H1 (cell line): ENCODE data around the gene GTPBP1. TPM values are rescaled to one million over a fixed set of nuclear protein-coding genes. Genes with fewer than 3 reads are reported as not detected.

ENCODE experiments used
- CTCF ChIA-PET: fragments of 300-600 bp; sonication (Branson Sonifier 250); formaldehyde crosslinking; loops from one replicate; lab custom pipeline; 2021; ENCODE audit not compliant: partially characterized antibody; lab: Charles Lee
- POLR2A ChIA-PET: fragments of 300-600 bp; sonication (Branson Sonifier 250); formaldehyde crosslinking; loops from one replicate; lab custom pipeline; 2021; ENCODE audit warnings: inconsistent platforms; ENCODE audit not compliant: partially characterized antibody; lab: Charles Lee
- DNase-seq, 2 experiments: peaks; one replicate each; pipeline versions ENCODE4 v3.0.0 to v3.0.0-alpha.2; 2010 to 2022; ENCODE audit warnings: low spot score in 2 of 2, low read depth in 1 of 2, mixed read lengths in 1 of 2
- FAIRE-seq: peaks from 2 replicates; lab custom pipeline; 2011; peaks lifted over from hg19 to GRCh38; lab: Jason Lieb, UNC
- H2AFZ ChIP-seq: 2 replicates; pipeline ENCODE4 v1.8.1; 2012; ENCODE audit warnings: low read length, inconsistent platforms
- H2AK5ac ChIP-seq: 2 replicates; pipeline ENCODE4 v1.6.1; 2013; ENCODE audit warnings: low read depth, low read length
- H2BK120ac ChIP-seq: replicated peaks from 2 replicates; pipeline ENCODE3; 2013; ENCODE audit warnings: low read depth, low read length, inconsistent platforms
- H2BK12ac ChIP-seq: 2 replicates; pipeline ENCODE4 v1.6.1; 2013; ENCODE audit warnings: low read depth, low read length
- H2BK15ac ChIP-seq: 2 replicates; pipeline ENCODE4 v1.6.1; 2013; ENCODE audit warnings: low read length
- H2BK20ac ChIP-seq: 2 replicates; pipeline ENCODE4 v1.6.1; 2013; ENCODE audit warnings: low read length
- H2BK5ac ChIP-seq: 2 replicates; pipeline ENCODE4 v1.6.1; 2013; ENCODE audit warnings: low read depth, low read length
- H3K14ac ChIP-seq: 2 replicates; pipeline ENCODE4 v1.6.1; 2013; ENCODE audit warnings: inconsistent platforms; ENCODE audit not compliant: insufficient read length
- H3K18ac ChIP-seq: 2 replicates; pipeline ENCODE4 v1.6.1; 2013; ENCODE audit warnings: low read length; ENCODE audit errors: extremely low read depth
- H3K23ac ChIP-seq: 2 replicates; pipeline ENCODE4 v1.6.1; 2013; ENCODE audit warnings: inconsistent platforms; ENCODE audit not compliant: insufficient read length
- H3K23me2 ChIP-seq: 2 replicates; pipeline ENCODE4 v1.6.1; 2013; ENCODE audit warnings: low read depth, low read length
- H3K27ac ChIP-seq: 2 replicates; pipeline ENCODE4 v1.6.1; 2011; ENCODE audit warnings: low read depth, low read length, inconsistent platforms
- H3K27me3 ChIP-seq, 4 experiments: replicated peaks in 1 of 4; 1 replicate in 1 of 4; 2 replicates in 3 of 4; pipeline versions ENCODE4 v1.6.1 to v1.8.1; 2011 to 2013; ENCODE audit warnings: low read length in 3 of 4, mild to moderate bottlenecking in 3 of 4, inconsistent platforms in 2 of 4, mixed read lengths in 2 of 4, moderate library complexity in 1 of 4; ENCODE audit not compliant: control insufficient read depth in 3 of 4, insufficient read depth in 3 of 4; ENCODE audit errors: extremely low read depth in 1 of 4
- H3K36me3 ChIP-seq, 4 experiments: 2 replicates each; pipeline versions ENCODE4 v1.6.1 to v1.8.1; 2011 to 2013; ENCODE audit warnings: mild to moderate bottlenecking in 4 of 4, low read length in 3 of 4, moderate library complexity in 2 of 4, control low read depth in 1 of 4, inconsistent platforms in 1 of 4; ENCODE audit not compliant: insufficient read depth in 4 of 4, control insufficient read depth in 2 of 4
- H3K4ac ChIP-seq: replicated peaks from 2 replicates; pipeline ENCODE3; 2013; ENCODE audit warnings: low read length, low read depth, mixed read lengths, inconsistent platforms; ENCODE audit not compliant: insufficient read length
- H3K4me1 ChIP-seq, 4 experiments: replicated peaks in 1 of 4; 1 replicate in 1 of 4; 2 replicates in 3 of 4; pipeline versions ENCODE4 v1.6.1 to v1.8.1; 2011 to 2013; ENCODE audit warnings: low read length in 3 of 4, inconsistent platforms in 2 of 4, mixed read lengths in 1 of 4; ENCODE audit not compliant: insufficient read depth in 4 of 4, control insufficient read depth in 3 of 4
- H3K4me2 ChIP-seq, 2 experiments: 2 replicates each; pipeline versions ENCODE4 v1.6.1 to v1.8.1; 2011 to 2013; ENCODE audit warnings: low read depth in 2 of 2, low read length in 2 of 2, control low read depth in 1 of 2, inconsistent platforms in 1 of 2, mild to moderate bottlenecking in 1 of 2; ENCODE audit not compliant: insufficient read depth in 1 of 2
- H3K4me3 ChIP-seq, 4 experiments: fragments of 200-600, 300-600 bp in 1 of 4; sonication (generic), shearing (Covaris generic), sonication (Bioruptor Twin) in 1 of 4; 2 replicates each; pipeline versions ENCODE4 v1.5.1 to v1.8.1; 2011 to 2016; ENCODE audit warnings: low read length in 4 of 4, low read depth in 3 of 4, control low read depth in 2 of 4, inconsistent platforms in 2 of 4, mild to moderate bottlenecking in 2 of 4, mixed read lengths in 1 of 4, moderate library complexity in 1 of 4; ENCODE audit not compliant: insufficient read depth in 2 of 4; ENCODE audit errors: extremely low read depth in 1 of 4
- H3K56ac ChIP-seq: replicated peaks from 2 replicates; pipeline ENCODE3; 2013; ENCODE audit warnings: low read depth, mild to moderate bottlenecking, mixed read lengths, low read length, inconsistent platforms; ENCODE audit not compliant: insufficient read length
- H3K79me1 ChIP-seq: 2 replicates; pipeline ENCODE4 v1.6.1; 2013; ENCODE audit warnings: low read depth, low read length, control low read depth
- H3K79me2 ChIP-seq, 2 experiments: 2 replicates each; pipeline versions ENCODE4 v1.6.1 to v1.8.1; 2012 to 2013; ENCODE audit warnings: low read length in 2 of 2, mild to moderate bottlenecking in 2 of 2, inconsistent platforms in 1 of 2; ENCODE audit not compliant: insufficient read depth in 2 of 2, control insufficient read depth in 1 of 2
- H3K9ac ChIP-seq, 4 experiments: replicated peaks in 1 of 4; 1 replicate in 1 of 4; 2 replicates in 3 of 4; pipeline versions ENCODE4 v1.6.1 to v1.8.1; 2011 to 2013; ENCODE audit warnings: low read depth in 3 of 4, low read length in 3 of 4, control low read depth in 2 of 4, mild to moderate bottlenecking in 2 of 4, moderate library complexity in 2 of 4, inconsistent platforms in 1 of 4; ENCODE audit errors: extremely low read depth in 1 of 4
- H3K9me3 ChIP-seq, 2 experiments: 2 replicates each; pipeline versions ENCODE4 v1.6.1 to v1.8.1; 2012 to 2013; ENCODE audit warnings: mild to moderate bottlenecking in 2 of 2, moderate library complexity in 2 of 2, control low read depth in 1 of 2, inconsistent platforms in 1 of 2, low read depth in 1 of 2, low read length in 1 of 2, mixed read lengths in 1 of 2; ENCODE audit not compliant: insufficient read depth in 2 of 2
- H4K20me1 ChIP-seq, 2 experiments: replicated peaks in 1 of 2; 2 replicates each; pipeline versions ENCODE3 to v1.8.1; 2011 to 2013; ENCODE audit warnings: inconsistent platforms in 2 of 2, low read length in 2 of 2, mild to moderate bottlenecking in 1 of 2; ENCODE audit not compliant: insufficient read depth in 2 of 2, control insufficient read depth in 1 of 2
- H4K5ac ChIP-seq: 2 replicates; pipeline ENCODE4 v1.6.1; 2013; ENCODE audit warnings: low read length, low read depth, mixed read lengths, inconsistent platforms; ENCODE audit not compliant: insufficient read length
- H4K8ac ChIP-seq: 2 replicates; pipeline ENCODE4 v1.8.0; 2013; ENCODE audit warnings: mild to moderate bottlenecking, moderate library complexity, low read length, inconsistent platforms; ENCODE audit not compliant: insufficient read depth; ENCODE audit errors: extremely low read depth
- H4K91ac ChIP-seq: replicated peaks from 2 replicates; pipeline ENCODE3; 2013; ENCODE audit warnings: low read length, mixed read lengths, inconsistent platforms; ENCODE audit not compliant: insufficient read length
- HDAC6 ChIP-seq: IDR thresholded peaks from one replicate; pipeline ENCODE4 v1.7.1; 2012; ENCODE audit warnings: low read depth, mild to moderate bottlenecking, inconsistent platforms, low read length, moderate library complexity
- JUN ChIP-seq: IDR thresholded peaks from 2 replicates; pipeline ENCODE4 v1.6.1; 2011; ENCODE audit warnings: low read depth, mild to moderate bottlenecking, improper control_type of control experiment, low read length
- RAD21 ChIP-seq, 2 experiments: IDR thresholded peaks in 1 of 2; conservative IDR thresholded peaks in 1 of 2; 2 replicates each; pipeline ENCODE4 v1.6.1; 2011; ENCODE audit warnings: low read depth in 2 of 2, low read length in 2 of 2, improper control_type of control experiment in 1 of 2, inconsistent platforms in 1 of 2, mild to moderate bottlenecking in 1 of 2, moderate library complexity in 1 of 2
- SIN3A ChIP-seq, 2 experiments: IDR thresholded peaks in 1 of 2; conservative IDR thresholded peaks in 1 of 2; 2 replicates each; pipeline ENCODE4 v1.6.1; 2011 to 2012; ENCODE audit warnings: low read length in 2 of 2, improper control_type of control experiment in 1 of 2, low read depth in 1 of 2, mild to moderate bottlenecking in 1 of 2
- TBP ChIP-seq: IDR thresholded peaks from 2 replicates; pipeline ENCODE4 v1.6.1; 2011; ENCODE audit warnings: low read depth, low read length, improper control_type of control experiment
- WGBS, 2 experiments: shearing (Covaris generic) in 1 of 2; methylation state at CpG; one replicate each; pipeline versions ENCODE4 v1.1.6 to v1.1.7; 2013 to 2015; ENCODE audit warnings: low lambda C conversion rate in 2 of 2, mixed read lengths in 2 of 2, inconsistent platforms in 1 of 2, low coverage in 1 of 2, missing lambda C conversion rate in 1 of 2; ENCODE audit not compliant: insufficient replicate concordance in 2 of 2, insufficient coverage in 1 of 2, insufficient read length in 1 of 2; ENCODE audit errors: extremely low coverage in 1 of 2, missing lambda C conversion rate in 1 of 2; 5-methylcytosine and 5-hydroxymethylcytosine counted together
- polyA plus RNA-seq, 7 experiments: library from polyadenylated mRNA; depleted of rRNA in 3 of 7; stranded (reverse) in 5 of 7; unstranded in 2 of 7; fragments of >200 nt in 5 of 7; fragments of 200-250 nt in 2 of 7; gene quantifications; 1 replicate in 5 of 7; 2 replicates in 1 of 7; 4 replicates in 1 of 7; pipeline versions ENCODE4 v1.2.1 to v1.2.3, GENCODE V29; 2011 to 2013; ENCODE audit warnings: missing spikeins in 2 of 7, mixed read lengths in 2 of 7
- total RNA-seq: library from RNA; stranded (reverse); fragmentation: NEBNext Ultra II Directional; extraction: Animal tissue kit (Norgen Biotek cat#: 25700); gene quantifications from 2 replicates; pipeline ENCODE4 v1.2.1, GENCODE V29; 2021
- TF ChIP-seq, protein P1 (sequence below), 3 experiments: IDR thresholded peaks; 1 replicate in 2 of 3; 2 replicates in 1 of 3; pipeline versions ENCODE4 v1.5.1 to v1.6.1; 2011; ENCODE audit warnings: low read length in 3 of 3, mild to moderate bottlenecking in 3 of 3, inconsistent platforms in 2 of 3, low read depth in 1 of 3, moderate library complexity in 1 of 3; ENCODE audit not compliant: insufficient read depth in 1 of 3; ENCODE audit errors: control extremely low read depth in 1 of 3

Gene GTPBP1
- total and polyA plus RNA-seq, 2 of the 8 experiments (the other 6 are each of a cell fraction or from before 2014, with no cell fraction given), result 53.1 to 91.8 TPM

DNA sequence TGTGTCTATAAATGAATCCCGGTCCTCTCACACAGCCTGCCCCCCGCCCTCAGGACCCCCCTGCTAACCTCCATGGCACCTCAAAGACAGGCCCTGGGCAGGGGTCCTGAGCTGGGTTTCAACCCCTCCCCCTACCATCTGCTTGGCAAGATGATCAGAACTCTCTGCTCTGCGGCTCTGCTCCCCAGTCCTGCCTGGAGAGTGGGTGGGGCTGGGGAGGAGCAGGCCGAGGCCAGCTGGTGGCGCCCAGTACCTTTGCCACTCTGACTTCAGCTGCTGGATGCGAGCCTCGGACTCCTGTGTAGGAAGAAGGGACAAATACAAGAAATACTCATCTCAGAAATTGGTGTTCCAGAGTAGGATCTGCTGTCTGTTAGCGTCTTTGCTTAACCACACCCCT lies 35.0 kb downstream of the GTPBP1 start:
- Histone ChIP-seq H4K91ac (no peak overlapping the region), H3K23me2 (no peaks in the 10 kb centered on the region), H3K4me3 (no peak overlapping the region), H3K56ac (no peak overlapping the region), H3K14ac (no peak overlapping the region), H2BK120ac (no peak overlapping the region), H3K23ac (no peak overlapping the region), H2BK20ac (no peak overlapping the region), H3K27me3 (no peaks in the 10 kb centered on the region), H3K36me3 (peaks cover 0 to 12% (median 8%) of the 10 kb centered on the region in 4 experiments; a peak in 2 of 8 replicates), H2AK5ac (no peak overlapping the region), H3K4me2 (no peak overlapping the region), H4K20me1 (peaks cover 0 to 7% of the 10 kb centered on the region in 2 experiments), H2BK12ac (no peak overlapping the region), H4K8ac (no peak overlapping the region), H2BK15ac (no peak overlapping the region), H3K27ac (no peak overlapping the region), H3K79me1 (no peaks in the 10 kb centered on the region), H3K9me3 (no peaks in the 10 kb centered on the region), H3K4me1 (no peaks in the 10 kb centered on the region), H2AFZ (no peak overlapping the region), H3K79me2 (no peaks in the 10 kb centered on the region), H4K5ac (no peak overlapping the region), H2BK5ac (no peak overlapping the region), H3K4ac (no peak overlapping the region), H3K18ac (no peak overlapping the region), H3K9ac (no peak overlapping the region)
- ChIA-PET POLR2A (interaction anchor here (1.6 to 13.2 kb wide), 5 partner anchors 8 to 20 kb away, joined by 5 to 112 read pairs (median 12); partner anchors contain the start of gene SUN2), CTCF (interaction anchor here (4.3 to 11.1 kb wide), 3 partner anchors 8 to 27 kb away, joined by 28 to 95 read pairs (median 29); no protein-coding TSS in a partner anchor)
- no peak for FAIRE-seq
- peak; percentile 30 to 45 for TF ChIP-seq RAD21 (IDR thresholded peaks at IDR 0.05 in 1 of 2, conservative IDR thresholded peaks at IDR 0.05 in 1 of 2; ENCODE audit: low read depth in 2 of 2, low read length in 2 of 2)
- TF ChIP-seq SIN3A (conservative IDR thresholded peaks at IDR 0.05 in 1 of 2, IDR thresholded peaks at IDR 0.05 in 1 of 2; ENCODE audit: low read depth in 1 of 2, low read length in 2 of 2), result no peak
- no peak for TF ChIP-seq JUN
- TF ChIP-seq TBP, result no peak
- TF ChIP-seq HDAC6, result no peak
- TF ChIP-seq, protein P1, sequence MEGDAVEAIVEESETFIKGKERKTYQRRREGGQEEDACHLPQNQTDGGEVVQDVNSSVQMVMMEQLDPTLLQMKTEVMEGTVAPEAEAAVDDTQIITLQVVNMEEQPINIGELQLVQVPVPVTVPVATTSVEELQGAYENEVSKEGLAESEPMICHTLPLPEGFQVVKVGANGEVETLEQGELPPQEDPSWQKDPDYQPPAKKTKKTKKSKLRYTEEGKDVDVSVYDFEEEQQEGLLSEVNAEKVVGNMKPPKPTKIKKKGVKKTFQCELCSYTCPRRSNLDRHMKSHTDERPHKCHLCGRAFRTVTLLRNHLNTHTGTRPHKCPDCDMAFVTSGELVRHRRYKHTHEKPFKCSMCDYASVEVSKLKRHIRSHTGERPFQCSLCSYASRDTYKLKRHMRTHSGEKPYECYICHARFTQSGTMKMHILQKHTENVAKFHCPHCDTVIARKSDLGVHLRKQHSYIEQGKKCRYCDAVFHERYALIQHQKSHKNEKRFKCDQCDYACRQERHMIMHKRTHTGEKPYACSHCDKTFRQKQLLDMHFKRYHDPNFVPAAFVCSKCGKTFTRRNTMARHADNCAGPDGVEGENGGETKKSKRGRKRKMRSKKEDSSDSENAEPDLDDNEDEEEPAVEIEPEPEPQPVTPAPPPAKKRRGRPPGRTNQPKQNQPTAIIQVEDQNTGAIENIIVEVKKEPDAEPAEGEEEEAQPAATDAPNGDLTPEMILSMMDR (IDR thresholded peaks at IDR 0.05; ENCODE audit: control extremely low read depth in 1 of 3, insufficient read depth in 1 of 3, low read depth in 1 of 3, low read length in 3 of 3), result peak; percentile 5 to 33 (median 21); a peak in 3 of 4 replicates
- WGBS, 2 experiments, result 80% methylated on average over 8 of the region's 8 CpGs; no CpG with 5 or more reads in 1 of the 2 experiments
- no peak for DNase-seq
